GM18498 (cell line): Measurements from ENCODE around the gene MINDY3.
"Not testable (repeated sequence)": the region's sequence is repeated elsewhere in the genome, so short reads cannot be mapped to it uniquely, and the experiment has no call there.

Source experiments
- ATAC-seq: cut with Tn5 transposase; IDR thresholded peaks from one replicate; pipeline ENCODE4 v1.9.1; 2021; ENCODE audit warnings: mild to moderate bottlenecking, moderate library complexity; ENCODE audit not compliant: unreplicated experiment

Gene MINDY3

GRCh38 chr10:15859906-15860691, at the start of gene MINDY3:
Gene MINDY3 (minus strand): TSS chr10:15860507. CDS start chr10:15860299, 208 bp downstream.
- peak; percentile 91 for ATAC-seq

- ATAC-seq = no peak
Measured at GRCh38 chr10:15901889-15902288, 41.6 kb upstream of the MINDY3 start.

- no peak for ATAC-seq
Measured at GRCh38 chr10:15898046-15898445, 37.7 kb upstream of the MINDY3 start.

- no peak for ATAC-seq
Measured at GRCh38 chr10:15897287-15897686, 37.0 kb upstream of the MINDY3 start.

- no peak for ATAC-seq
Measured at GRCh38 chr10:15896654-15897053, 36.3 kb upstream of the MINDY3 start.

GRCh38 chr10:15884447-15884846, 24.1 kb upstream of the MINDY3 start:
- no peak for ATAC-seq

- no peak for ATAC-seq
Measured at GRCh38 chr10:15881542-15881941, 21.2 kb upstream of the MINDY3 start.

GRCh38 chr10:15879663-15880062, 19.4 kb upstream of the MINDY3 start:
- no peak for ATAC-seq

GRCh38 chr10:15879058-15879457, 18.8 kb upstream of the MINDY3 start:
- ATAC-seq = no peak

- ATAC-seq = no peak
Measured at GRCh38 chr10:15877836-15878576, 17.7 kb upstream of the MINDY3 start.

GRCh38 chr10:15876274-15876673, 16.0 kb upstream of the MINDY3 start:
- not testable (repeated sequence) for ATAC-seq

GRCh38 chr10:15872645-15873044, 12.3 kb upstream of the MINDY3 start:
- ATAC-seq = not testable (repeated sequence)

GRCh38 chr10:15871823-15872222, 11.5 kb upstream of the MINDY3 start:
- ATAC-seq = no peak

GRCh38 chr10:15869935-15870334, 9.6 kb upstream of the MINDY3 start:
- no peak for ATAC-seq

- no peak for ATAC-seq
Measured at GRCh38 chr10:15868006-15868405, 7.7 kb upstream of the MINDY3 start.

- ATAC-seq = no peak
Measured at GRCh38 chr10:15865304-15865703, 5.0 kb upstream of the MINDY3 start.

- ATAC-seq = no peak
Measured at GRCh38 chr10:15864419-15864818, 4.1 kb upstream of the MINDY3 start.

GRCh38 chr10:15863733-15864132, 3.4 kb upstream of the MINDY3 start:
- no peak for ATAC-seq

- ATAC-seq = no peak
Measured at GRCh38 chr10:15863323-15863722, 3.0 kb upstream of the MINDY3 start.

GRCh38 chr10:15860692-15861201, 440 bp upstream of the MINDY3 start:
- ATAC-seq = no peak

- ATAC-seq = peak; percentile 62
Measured at GRCh38 chr10:15859509-15859905, 800 bp downstream of the MINDY3 start.

GRCh38 chr10:15858861-15859281, 1.4 kb downstream of the MINDY3 start:
- no peak for ATAC-seq
